ENCODE measurements around the gene KIF6.

GRCh38 chr6:39496456-39496855, 228.8 kb downstream of the KIF6 start:
- no peak for TF ChIP-seq CTCF (IDR thresholded peaks at IDR 0.05; ENCODE audit: borderline replicate concordance, extremely low read depth, low read length, poor library complexity, severe bottlenecking)
- no peak for TF ChIP-seq EZH2 (IDR thresholded peaks at IDR 0.05; ENCODE audit: borderline replicate concordance, low read depth, low read length, severe bottlenecking)
